NCI-H510A treated with DMSO at 0.1 percent for 48 hours (cell line): ENCODE measurements around the gene TSEN34.
"Not testable (repeated sequence)": the region's sequence is repeated elsewhere in the genome, so short reads cannot be mapped to it uniquely, and the experiment has no call there.

ENCODE experiments used
- DNase-seq: peaks from one replicate; lab custom pipeline; 2025; lab: John Stamatoyannopoulos, UW

The TSEN34 gene

DNA sequence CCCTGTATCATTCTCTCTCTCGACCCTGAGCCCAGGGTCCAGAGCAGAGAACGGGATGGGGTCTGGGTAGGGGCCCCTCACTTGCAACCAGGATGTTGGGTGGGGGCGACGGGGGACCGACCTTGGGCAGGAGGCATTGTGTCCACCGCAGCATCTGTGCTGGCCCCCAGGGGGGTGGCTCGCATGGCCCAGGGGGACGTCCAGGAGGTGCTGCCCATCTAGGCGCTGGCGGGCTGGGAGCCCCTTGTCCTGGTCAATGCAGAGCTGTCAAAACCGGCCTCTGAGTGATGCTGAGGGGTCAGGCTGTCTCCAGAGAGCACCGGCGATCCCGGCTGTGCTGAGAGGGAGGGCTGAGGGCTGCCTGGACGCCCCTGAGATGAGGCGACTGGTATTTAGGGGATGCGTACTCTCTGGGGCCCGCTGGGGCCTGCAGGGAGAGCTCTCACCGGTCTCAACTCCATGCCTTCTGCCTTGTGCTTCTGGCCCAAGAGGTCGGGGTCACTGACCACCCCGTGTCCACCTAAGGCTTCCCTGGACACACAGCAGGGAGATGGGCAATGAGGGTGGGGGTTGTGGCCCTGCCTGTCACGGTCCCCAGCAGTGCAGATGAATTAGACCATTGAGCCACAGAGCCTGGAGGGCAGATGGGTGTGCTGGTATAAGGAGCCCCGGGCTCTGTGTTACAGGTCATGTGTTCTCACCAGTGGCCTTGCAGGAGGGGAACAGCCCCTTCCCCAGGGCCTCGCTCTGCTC lies 18.1 kb downstream of the TSEN34 start:
- DNase-seq, result no peak

GRCh38 chr19:54209811-54210494 lies 18.8 kb downstream of the TSEN34 start:
- peak; percentile 89 for DNase-seq

GRCh38 chr19:54211235-54211634 lies 20.1 kb downstream of the TSEN34 start:
- no peak for DNase-seq

DNA sequence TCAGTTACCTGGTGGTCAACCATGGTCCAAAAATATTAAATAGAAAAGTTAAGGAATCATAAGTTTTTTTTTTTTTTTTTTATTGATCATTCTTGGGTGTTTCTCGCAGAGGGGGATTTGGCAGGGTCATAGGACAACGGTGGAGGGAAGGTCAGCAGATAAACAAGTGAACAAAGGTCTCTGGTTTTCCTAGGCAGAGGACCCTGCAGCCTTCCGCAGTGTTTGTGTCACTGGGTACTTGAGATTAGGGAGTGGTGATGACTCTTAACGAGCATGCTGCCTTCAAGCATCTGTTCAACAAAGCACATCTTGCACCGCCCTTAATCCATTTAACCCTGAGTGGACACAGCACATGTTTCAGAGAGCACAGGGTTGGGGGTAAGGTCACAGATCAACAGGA lies 23.1 kb downstream of the TSEN34 start:
- DNase-seq, result not testable (repeated sequence)

DNA sequence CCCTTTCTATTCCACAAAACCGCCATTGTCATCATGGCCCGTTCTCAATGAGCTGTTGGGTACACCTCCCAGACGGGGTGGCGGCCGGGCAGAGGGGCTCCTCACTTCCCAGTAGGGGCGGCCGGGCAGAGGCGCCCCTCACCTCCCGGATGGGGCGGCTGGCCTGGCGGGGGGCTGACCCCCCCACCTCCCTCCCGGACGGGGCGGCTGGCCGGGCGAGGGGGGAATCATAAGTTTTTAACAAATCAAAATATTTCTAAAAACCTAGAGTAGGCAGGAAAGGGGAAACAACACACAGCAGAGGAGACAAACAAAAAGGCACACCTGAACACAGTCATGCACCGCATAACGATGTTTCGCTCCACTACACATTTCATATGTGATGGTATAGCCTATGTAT lies 23.6 kb downstream of the TSEN34 start:
- not testable (repeated sequence) for DNase-seq

- no peak for DNase-seq
Observed at GRCh38 chr19:54216869-54217268, 25.8 kb downstream of the TSEN34 start.

DNA sequence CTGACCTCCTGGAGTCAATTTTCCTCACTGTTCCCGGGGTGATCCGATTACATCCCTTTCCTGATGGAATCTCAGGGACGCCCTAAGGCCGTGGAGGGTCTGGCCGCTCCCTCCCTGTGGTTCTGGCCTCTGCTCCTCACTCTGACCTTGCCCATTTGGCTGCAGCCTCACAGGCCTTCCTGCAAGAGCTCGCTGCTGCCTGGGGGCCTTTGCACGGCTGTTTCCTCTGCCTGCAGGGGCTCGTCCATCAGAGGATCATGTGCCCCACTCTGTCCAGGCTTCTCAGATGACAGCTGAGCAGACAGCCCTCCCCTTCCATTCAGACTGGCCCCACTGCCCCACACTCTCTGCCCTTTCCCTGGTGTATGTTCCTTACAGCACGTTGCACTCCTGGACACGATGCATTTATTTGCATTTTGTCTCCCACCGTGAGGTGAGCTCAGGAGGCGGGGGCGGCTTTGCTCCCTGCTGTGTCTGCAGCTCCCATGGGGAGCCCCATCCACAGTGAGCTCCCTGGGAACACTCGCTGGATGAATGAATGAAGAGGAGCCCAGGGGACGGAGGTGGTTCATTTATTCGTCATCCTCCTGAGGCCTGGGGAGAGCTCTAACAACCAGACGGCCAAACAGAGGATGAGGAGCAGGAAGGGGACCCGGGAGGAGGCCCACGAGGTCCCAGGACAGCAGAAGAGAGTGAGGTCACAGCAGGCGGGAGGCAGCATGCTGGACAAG lies 26.6 kb downstream of the TSEN34 start:
- DNase-seq, result not testable (repeated sequence)

DNA sequence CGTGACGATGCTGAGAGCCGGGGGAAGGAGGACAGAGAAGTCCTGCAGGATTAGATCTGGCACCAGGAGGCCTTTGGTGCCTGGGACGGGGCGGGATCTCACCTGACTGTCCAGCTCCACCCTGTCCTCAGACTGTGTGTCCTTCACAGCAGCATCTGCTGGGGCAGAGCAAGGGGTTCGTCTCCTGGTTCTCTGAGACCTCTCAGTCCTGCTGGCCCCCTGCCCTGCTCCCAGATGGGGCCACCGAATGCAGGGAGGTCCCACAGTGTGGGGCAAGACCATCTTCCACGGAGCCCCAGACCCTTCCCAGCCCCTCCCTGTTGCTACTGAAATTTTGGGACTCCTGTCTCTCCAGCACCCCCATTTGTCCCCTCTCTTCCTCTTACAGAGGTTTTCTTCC lies 27.2 kb downstream of the TSEN34 start:
- DNase-seq, result no peak

GRCh38 chr19:54218960-54219661 lies 28.0 kb downstream of the TSEN34 start:
- no peak for DNase-seq

GRCh38 chr19:54219702-54220101 lies 28.6 kb downstream of the TSEN34 start:
- not testable (repeated sequence) for DNase-seq

- DNase-seq, result not testable (repeated sequence)
Observed at GRCh38 chr19:54221947-54222346, 30.8 kb downstream of the TSEN34 start.

DNA sequence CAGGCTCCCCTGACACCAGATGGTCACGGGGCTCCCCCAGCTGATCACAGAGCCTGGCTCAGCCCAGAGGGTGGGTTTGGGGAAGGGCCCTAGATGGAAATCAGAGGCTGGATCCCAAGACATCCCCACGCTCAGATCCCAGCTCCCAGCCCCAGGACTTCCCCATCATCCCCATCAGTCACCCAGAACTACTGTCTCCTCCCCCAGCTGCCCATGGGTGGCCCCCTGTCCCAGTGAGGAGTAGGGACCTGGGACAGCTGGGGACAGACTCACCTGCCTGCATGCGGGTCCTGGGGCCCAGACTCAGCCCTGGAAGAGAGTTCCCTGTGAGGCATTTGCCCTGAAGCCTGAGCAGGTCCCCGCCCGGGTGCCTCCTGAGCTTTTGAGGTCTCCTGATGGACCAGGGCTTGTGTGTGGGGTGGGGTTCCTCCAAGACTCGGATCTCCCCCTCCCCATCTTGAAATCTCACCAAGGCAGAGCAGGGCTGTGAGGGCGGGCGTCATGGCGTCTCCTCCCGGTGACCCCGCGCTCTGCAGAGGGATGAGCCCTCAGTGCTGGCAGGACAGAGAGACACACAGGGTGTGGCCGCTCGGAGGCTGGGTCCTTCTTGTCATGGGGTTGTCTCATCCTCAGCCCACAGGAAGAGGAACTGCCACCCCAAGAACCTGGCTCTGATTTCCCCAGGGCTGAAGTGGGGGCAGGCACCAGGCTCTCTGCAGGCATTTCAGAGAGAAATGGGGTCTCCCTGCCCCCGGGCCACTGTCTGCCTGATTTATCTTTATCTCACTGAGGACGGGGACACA lies 31.6 kb downstream of the TSEN34 start, which contains the start of gene LILRB3:
Gene LILRB3, minus strand, starts transcription at position 534 of the 803 bp plus-strand sequence. Its CDS starts 31 bp downstream, at position 503.
- not testable (repeated sequence) for DNase-seq

DNA sequence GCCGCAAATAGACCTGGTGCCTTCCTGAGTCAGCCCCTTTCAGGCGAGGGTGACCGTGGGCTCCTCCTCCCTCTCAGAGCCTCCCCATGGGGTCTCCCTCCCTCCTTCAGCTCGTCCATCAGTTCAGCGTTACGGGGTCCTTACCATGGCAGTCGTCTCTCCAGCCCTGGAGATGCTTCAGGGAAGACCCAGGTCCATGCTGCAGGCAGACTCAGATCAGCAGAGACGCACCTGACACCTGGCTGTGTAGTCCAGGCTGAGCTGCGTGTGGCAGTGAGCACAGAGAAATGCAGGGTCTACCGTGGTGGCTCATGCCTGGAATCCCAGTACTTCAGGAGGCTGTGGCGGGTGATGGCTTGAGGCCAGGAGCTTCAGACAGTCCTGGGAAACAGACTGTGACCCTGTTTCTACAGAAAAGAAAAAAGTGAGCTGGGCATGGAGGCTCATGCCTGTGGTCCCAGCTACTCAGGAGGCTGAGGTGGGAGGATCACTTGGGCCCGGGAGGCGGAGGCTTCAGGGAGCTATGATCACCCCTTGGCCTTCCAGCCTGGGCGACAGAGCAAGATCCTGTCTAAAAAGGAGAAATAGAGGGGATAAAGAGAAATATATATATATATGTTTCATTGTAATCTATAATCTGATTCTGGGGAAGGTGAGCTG lies 32.3 kb downstream of the TSEN34 start:
- not testable (repeated sequence) for DNase-seq

GRCh38 chr19:54223937-54224281 lies 32.8 kb downstream of the TSEN34 start:
- DNase-seq, result not testable (repeated sequence)

- not testable (repeated sequence) for DNase-seq
Observed at GRCh38 chr19:54224619-54225018, 33.5 kb downstream of the TSEN34 start.

GRCh38 chr19:54229146-54229545 lies 38.0 kb downstream of the TSEN34 start:
- DNase-seq, result no peak

DNA sequence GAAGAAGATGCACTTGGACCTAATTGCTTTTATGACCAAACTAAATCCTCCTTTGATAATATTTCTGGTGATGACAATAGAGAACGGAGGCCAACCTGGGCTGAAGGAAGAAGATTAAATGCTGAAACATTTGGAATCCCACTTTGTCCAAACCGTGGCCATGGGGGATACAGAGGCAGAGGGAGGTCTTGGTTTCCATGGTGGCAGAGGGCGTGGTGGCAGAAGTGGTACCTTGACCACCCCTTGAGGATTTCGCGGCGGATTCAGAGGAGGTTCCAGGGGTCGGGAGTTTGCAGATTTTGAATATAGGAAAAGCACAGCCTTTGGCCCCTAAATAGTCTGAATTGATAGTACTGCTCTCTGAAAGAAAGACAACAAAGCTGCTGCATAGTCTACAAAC lies 38.9 kb downstream of the TSEN34 start:
- no peak for DNase-seq

GRCh38 chr19:54231077-54231931 lies 40.2 kb downstream of the TSEN34 start:
- peak; percentile 76 for DNase-seq

DNA sequence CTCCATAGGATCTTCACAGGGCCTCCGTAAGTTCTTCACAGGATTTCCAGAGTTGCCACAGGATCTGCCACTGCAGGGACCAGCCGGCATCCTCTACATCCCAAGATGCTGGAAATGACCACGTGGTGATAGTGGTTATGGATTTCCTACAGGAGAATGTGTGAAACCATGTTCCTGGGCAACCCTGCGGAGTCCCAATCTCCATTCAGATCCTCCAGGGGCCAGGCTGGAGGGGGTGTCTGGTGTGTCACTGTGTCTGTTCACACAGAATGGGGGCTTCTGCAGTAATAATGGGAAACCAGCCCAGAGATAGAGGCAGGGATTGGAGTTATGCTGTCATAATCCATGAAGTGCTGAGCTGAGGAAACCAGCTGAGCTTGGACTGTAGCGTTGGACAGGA lies 42.8 kb downstream of the TSEN34 start:
- DNase-seq, result no peak
